Spleen (tissue), 11 donors: Measurements from ENCODE around the gene EDNRA. TPM values are rescaled to one million over a fixed set of nuclear protein-coding genes. Genes with fewer than 3 reads are reported as not detected.

ENCODE experiments used
- DNase-seq: peaks from one replicate; pipeline ENCODE4 v3.0.0-alpha.2; 2020
- H3K27ac ChIP-seq, 8 donors: fragments of 200-600 bp; sonication (generic) in 7 of 8; 1 replicate in 4 of 8; 2 replicates in 4 of 8; pipeline versions ENCODE4 v1.5.0 to v1.8.0; 2016 to 2021; ENCODE audit warnings: inconsistent platforms in 4 of 8, mild to moderate bottlenecking in 4 of 8, moderate library complexity in 1 of 8
- H3K27me3 ChIP-seq, 7 donors: fragments of 200-600 bp; sonication (generic) in 6 of 7; replicated peaks in 1 of 7; 1 replicate in 4 of 7; 2 replicates in 3 of 7; pipeline versions ENCODE4 v1.5.0 to v1.8.0; 2016 to 2021; ENCODE audit warnings: inconsistent platforms in 3 of 7, mild to moderate bottlenecking in 1 of 7
- H3K36me3 ChIP-seq, 6 donors: fragments of 200-600 bp; sonication (generic) in 5 of 6; 1 replicate in 4 of 6; 2 replicates in 2 of 6; pipeline versions ENCODE4 v1.5.0 to v1.8.0; 2016 to 2021; ENCODE audit warnings: inconsistent platforms in 2 of 6
- H3K4me1 ChIP-seq, 6 donors: fragments of 200-600 bp; sonication (generic) in 5 of 6; 1 replicate in 3 of 6; 2 replicates in 3 of 6; pipeline versions ENCODE4 v1.5.0 to v1.8.0; 2016 to 2021; ENCODE audit warnings: inconsistent platforms in 3 of 6
- H3K4me3 ChIP-seq, 8 donors: fragments of 200-600 bp; sonication (generic) in 7 of 8; 1 replicate in 4 of 8; 2 replicates in 4 of 8; pipeline versions ENCODE4 v1.5.0 to v1.8.0; 2016 to 2021; ENCODE audit warnings: inconsistent platforms in 4 of 8, mild to moderate bottlenecking in 4 of 8, moderate library complexity in 2 of 8
- H3K9me3 ChIP-seq, 8 donors: fragments of 200-600 bp; sonication (generic) in 7 of 8; 1 replicate in 4 of 8; 2 replicates in 4 of 8; pipeline versions ENCODE4 v1.5.0 to v1.8.0; 2016 to 2021; ENCODE audit warnings: inconsistent platforms in 4 of 8
- POLR2A ChIP-seq, 3 donors: fragments of 450-650 bp; IDR thresholded peaks; one replicate each; pipeline ENCODE4 v1.5.1; 2017; ENCODE audit warnings: antibody characterized with exemption in 3 of 3, mild to moderate bottlenecking in 1 of 3
- POLR2AphosphoS5 ChIP-seq, 3 donors: sonication (generic); formaldehyde crosslinking; IDR thresholded peaks; one replicate each; pipeline ENCODE4 v1.5.1; 2017; ENCODE audit warnings: antibody characterized with exemption in 3 of 3
- WGBS, 5 donors: extraction: QIAGEN DNeasy Blood & Tissue Kit in 3 of 5; methylation state at CpG; one replicate each; pipeline versions ENCODE4 v1.1.5 to v1.1.7; 2013 to 2018; 5-methylcytosine and 5-hydroxymethylcytosine counted together
- intact Hi-C: fragments of 100-400 bp; cut with DNase I; formaldehyde crosslinking; loops from one replicate; pipeline ENCODE4 v1.15.0; 2023; ENCODE audit warnings: low total_unique reads
- polyA plus RNA-seq, 3 donors: library from polyadenylated mRNA; stranded (reverse); fragments of 200-250 nt; gene quantifications; one replicate each; pipeline ENCODE4 v1.2.1, GENCODE V29; 2013
- total RNA-seq, 7 donors: library from RNA; depleted of rRNA in 3 of 7; stranded (reverse); fragments of >200 nt in 3 of 7; fragmentation: NEBNext Ultra II Directional in 4 of 7; extraction: Animal tissue kit (Norgen Biotek cat#: 25700) in 4 of 7; gene quantifications; one replicate each; pipeline versions ENCODE4 v1.1.0 to v1.2.1, GENCODE V29; 2016 to 2021
- TF ChIP-seq, protein P1 (sequence below), 11 experiments: fragments of 200-600 bp in 7 of 11; fragments of 450-650 bp in 4 of 11; sonication (generic) in 4 of 11; IDR thresholded peaks in 8 of 11; conservative IDR thresholded peaks in 3 of 11; 1 replicate in 7 of 11; 2 replicates in 4 of 11; pipeline versions ENCODE4 v1.4.0 to v1.8.0; 2016 to 2021; ENCODE audit warnings: antibody characterized with exemption in 11 of 11, inconsistent platforms in 4 of 11, mild to moderate bottlenecking in 1 of 11
- donor health status: healthy with polysubstance abuse.
- donor health status: DM: no; HTN: no; CAD: no; lungs with moderate emphysema.
- donor health status: DM: no; HTN: no; CAD: no.
- donor health status: Bipolar disorder and iron deficiency.
- donor health status: healthy.
- donor health status: DM: no; HTN: no; CAD: no.
- donor health status: DM: yes; HTN: yes; CAD: no.

Gene EDNRA
- total and polyA plus RNA-seq, 10 donors, result 1.0 to 21.4 (median 8.7) TPM

DNA sequence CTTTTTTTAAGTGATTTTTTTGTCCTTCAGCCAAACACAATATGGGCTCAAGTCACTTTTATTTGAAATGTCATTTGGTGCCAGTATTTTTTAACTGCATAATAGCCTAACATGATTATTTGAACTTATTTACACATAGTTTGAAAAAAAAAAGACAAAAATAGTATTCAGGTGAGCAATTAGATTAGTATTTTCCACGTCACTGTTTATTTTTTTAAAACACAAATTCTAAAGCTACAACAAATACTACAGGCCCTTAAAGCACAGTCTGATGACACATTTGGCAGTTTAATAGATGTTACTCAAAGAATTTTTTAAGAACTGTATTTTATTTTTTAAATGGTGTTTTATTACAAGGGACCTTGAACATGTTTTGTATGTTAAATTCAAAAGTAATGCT lies 62.1 kb downstream of the EDNRA start:
- 76 to 89% (median 85%) methylated on average over 1 of the region's 1 CpG for WGBS, 5 donors
- no peaks in the 10 kb centered on the region for H3K36me3 ChIP-seq
- TF ChIP-seq POLR2AphosphoS5 (IDR thresholded peaks at IDR 0.05), result no peak
- TF ChIP-seq, protein P1, sequence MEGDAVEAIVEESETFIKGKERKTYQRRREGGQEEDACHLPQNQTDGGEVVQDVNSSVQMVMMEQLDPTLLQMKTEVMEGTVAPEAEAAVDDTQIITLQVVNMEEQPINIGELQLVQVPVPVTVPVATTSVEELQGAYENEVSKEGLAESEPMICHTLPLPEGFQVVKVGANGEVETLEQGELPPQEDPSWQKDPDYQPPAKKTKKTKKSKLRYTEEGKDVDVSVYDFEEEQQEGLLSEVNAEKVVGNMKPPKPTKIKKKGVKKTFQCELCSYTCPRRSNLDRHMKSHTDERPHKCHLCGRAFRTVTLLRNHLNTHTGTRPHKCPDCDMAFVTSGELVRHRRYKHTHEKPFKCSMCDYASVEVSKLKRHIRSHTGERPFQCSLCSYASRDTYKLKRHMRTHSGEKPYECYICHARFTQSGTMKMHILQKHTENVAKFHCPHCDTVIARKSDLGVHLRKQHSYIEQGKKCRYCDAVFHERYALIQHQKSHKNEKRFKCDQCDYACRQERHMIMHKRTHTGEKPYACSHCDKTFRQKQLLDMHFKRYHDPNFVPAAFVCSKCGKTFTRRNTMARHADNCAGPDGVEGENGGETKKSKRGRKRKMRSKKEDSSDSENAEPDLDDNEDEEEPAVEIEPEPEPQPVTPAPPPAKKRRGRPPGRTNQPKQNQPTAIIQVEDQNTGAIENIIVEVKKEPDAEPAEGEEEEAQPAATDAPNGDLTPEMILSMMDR (IDR thresholded peaks at IDR 0.05 in 8 of 11, conservative IDR thresholded peaks at IDR 0.05 in 3 of 11), result no peak
- TF ChIP-seq POLR2A (IDR thresholded peaks at IDR 0.05), result no peak
- no peak for DNase-seq
- H3K9me3 ChIP-seq, result no peaks in the 10 kb centered on the region
- H3K4me3 ChIP-seq, result no peak overlapping the region
- H3K4me1 ChIP-seq, result no peaks in the 10 kb centered on the region
- H3K27me3 ChIP-seq, result no peaks in the 10 kb centered on the region
- intact Hi-C loops, result no loop called here
- no peak overlapping the region for H3K27ac ChIP-seq

DNA sequence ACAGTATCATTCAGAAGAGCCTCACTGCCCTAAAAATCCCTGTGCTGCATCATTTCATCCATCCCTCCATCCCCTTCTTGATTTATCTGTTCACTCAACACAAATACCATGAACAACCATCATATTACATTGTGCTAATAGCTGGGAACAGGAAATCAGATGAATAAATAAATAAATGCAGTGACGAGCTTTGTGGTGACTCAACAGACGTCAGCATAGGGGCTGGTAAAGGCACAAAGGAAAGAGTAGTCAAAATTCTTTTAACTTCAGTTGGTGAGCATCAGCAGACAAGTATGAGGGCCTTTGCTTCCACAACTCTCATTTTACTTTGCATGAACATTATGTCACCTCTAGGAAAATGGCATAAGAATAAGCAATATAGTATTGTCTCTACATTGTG lies 65.5 kb downstream of the EDNRA start:
- H3K9me3 ChIP-seq, result no peaks in the 10 kb centered on the region
- H3K27me3 ChIP-seq, result no peaks in the 10 kb centered on the region
- no peak overlapping the region for H3K27ac ChIP-seq
- H3K4me3 ChIP-seq, result no peak overlapping the region
- no peaks in the 10 kb centered on the region for H3K36me3 ChIP-seq
- peaks cover 0 to 4% (median 0%) of the 10 kb centered on the region in 6 donors for H3K4me1 ChIP-seq
- no peak for TF ChIP-seq POLR2AphosphoS5 (IDR thresholded peaks at IDR 0.05)
- 60 to 71% (median 68%) methylated on average over 2 of the region's 2 CpGs for WGBS, 5 donors
- intact Hi-C loops, result no loop called here
- DNase-seq, result no peak

DNA sequence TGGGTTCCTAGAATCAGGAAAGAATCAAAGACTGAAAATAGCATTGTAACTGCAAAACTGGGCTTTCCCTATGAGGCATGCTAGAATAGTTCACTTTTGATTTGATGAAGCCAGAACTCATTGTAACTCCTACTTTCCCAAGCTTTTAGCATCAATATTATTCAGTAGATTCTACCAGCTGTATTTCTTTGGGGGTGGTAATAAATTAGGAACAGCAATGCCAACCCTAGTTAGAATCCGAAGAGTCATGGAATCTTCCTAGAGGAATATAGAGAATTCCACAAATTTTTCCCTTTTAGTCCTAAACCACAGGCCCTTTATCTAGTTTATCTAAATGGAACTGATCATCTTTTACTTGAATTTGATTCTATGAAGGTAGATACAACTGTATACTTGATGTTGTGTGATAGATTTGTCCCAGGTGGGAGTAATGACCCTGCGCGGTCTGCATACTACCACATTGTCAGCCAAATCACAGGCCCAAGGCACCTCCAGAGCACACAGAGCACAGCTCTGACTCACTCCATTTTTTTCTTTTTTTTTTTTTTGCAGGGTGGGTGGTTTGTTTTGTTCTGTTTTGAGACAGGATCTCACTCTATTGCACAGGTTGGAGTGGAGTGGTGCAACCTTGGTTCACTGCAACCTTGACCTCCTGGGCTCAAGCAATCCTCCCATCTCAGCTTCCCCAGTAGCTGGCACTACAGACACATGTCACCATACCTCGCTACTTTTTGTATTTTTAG lies 66.6 kb downstream of the EDNRA start:
- TF ChIP-seq, protein P1 (IDR thresholded peaks at IDR 0.05 in 8 of 11, conservative IDR thresholded peaks at IDR 0.05 in 3 of 11), result no peak
- no peak for TF ChIP-seq POLR2AphosphoS5 (IDR thresholded peaks at IDR 0.05)
- Histone ChIP-seq H3K36me3 (no peaks in the 10 kb centered on the region), H3K27me3 (no peaks in the 10 kb centered on the region), H3K4me3 (no peak overlapping the region), H3K4me1 (peaks cover 0 to 4% (median 0%) of the 10 kb centered on the region in 6 donors), H3K9me3 (peaks cover 0 to 8% (median 0%) of the 10 kb centered on the region in 8 donors), H3K27ac (no peak overlapping the region)
- no peak for DNase-seq
- WGBS, 5 donors, result 82 to 91% (median 86%) methylated on average over 4 of the region's 4 CpGs
- intact Hi-C loops, result no loop called here

DNA sequence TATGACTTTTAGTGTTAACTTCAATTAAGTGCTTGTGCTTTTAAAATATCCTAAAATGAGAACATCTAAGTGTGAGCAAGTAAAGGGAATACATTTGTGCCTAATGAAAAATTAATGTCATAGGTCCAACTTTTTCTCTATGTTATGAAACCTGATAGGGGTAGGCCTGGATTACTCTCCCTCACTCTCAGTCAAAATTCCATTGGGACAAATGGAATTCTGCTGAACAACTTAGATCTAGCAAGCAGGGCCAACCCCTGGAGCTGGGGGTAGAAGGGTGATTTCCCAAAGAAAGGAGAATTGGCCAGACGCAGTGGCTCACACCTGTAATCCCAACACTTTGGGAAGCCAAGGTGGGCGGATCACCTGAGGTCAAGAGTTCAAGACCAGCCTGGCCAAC lies 67.4 kb downstream of the EDNRA start:
- no peak for DNase-seq
- WGBS, 5 donors, result 79 to 100% (median 97%) methylated on average over 2 of the region's 2 CpGs
- Histone ChIP-seq H3K27ac (no peak overlapping the region), H3K4me1 (peaks cover 0 to 4% (median 0%) of the 10 kb centered on the region in 6 donors), H3K27me3 (no peaks in the 10 kb centered on the region), H3K36me3 (no peaks in the 10 kb centered on the region), H3K4me3 (no peak overlapping the region), H3K9me3 (peaks cover 0 to 12% (median 0%) of the 10 kb centered on the region in 8 donors)
- intact Hi-C loops, result no loop called here
- TF ChIP-seq POLR2A (IDR thresholded peaks at IDR 0.05), result no peak
- TF ChIP-seq, protein P1 (IDR thresholded peaks at IDR 0.05 in 8 of 11, conservative IDR thresholded peaks at IDR 0.05 in 3 of 11), result no peak
- no peak for TF ChIP-seq POLR2AphosphoS5 (IDR thresholded peaks at IDR 0.05)
